Cardiac fibroblast (primary cell): ENCODE measurements around the gene ATP1A2.

Experiments used
- DNase-seq, 2 donors: peaks; one replicate each; pipeline versions ENCODE4 v3.0.0 to v3.0.0-alpha.2; 2010; ENCODE audit warnings: low read depth in 2 of 2
- H3K4me3 ChIP-seq, 2 donors: replicated peaks in 1 of 2; 1 replicate in 1 of 2; 2 replicates in 1 of 2; pipeline ENCODE4 v1.5.1; 2011; ENCODE audit warnings: low read depth in 2 of 2, low read length in 2 of 2, mild to moderate bottlenecking in 2 of 2, moderate library complexity in 1 of 2
- TF ChIP-seq, protein P1 (sequence below): IDR thresholded peaks from one replicate; pipeline ENCODE4 v1.5.1; 2011; ENCODE audit warnings: low read depth, mild to moderate bottlenecking, low read length, inconsistent platforms

ATP1A2 gene

DNA sequence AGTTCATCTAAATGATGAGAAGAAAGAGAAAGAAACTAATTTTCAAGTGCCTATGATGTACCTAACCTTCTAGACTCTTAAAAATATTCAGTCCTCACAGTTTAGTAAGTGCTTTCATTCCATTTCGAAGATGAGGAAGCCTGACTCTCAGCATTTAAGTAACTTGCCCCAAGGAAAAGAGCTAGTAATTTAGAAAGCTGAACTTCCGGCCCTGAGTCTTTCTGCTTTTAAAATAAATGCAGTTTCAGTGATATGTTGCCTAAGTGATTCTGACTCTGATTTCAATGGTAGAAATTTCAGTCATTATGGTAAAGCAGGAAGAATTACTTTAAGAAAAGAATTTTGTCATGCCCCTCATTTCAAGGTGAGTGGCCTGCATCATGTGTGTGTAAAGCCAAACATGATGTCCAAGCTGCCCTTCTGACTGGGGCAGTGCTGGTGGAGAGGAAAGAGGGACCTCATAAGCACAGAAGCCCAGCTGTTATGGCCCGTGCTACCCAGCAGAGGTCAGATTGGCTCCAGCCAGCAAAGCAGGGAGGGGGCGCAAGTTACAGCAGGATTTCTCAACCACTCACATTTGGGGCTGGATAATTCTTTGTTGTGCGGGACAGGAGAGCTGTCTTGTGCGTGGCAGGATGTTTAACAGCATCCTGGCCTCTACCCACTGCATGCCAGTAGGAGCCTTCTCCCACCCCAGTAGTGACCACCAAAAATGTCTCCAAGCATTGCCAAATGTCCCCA lies 46.6 kb downstream of the ATP1A2 start:
- peak; percentile 13 to 38 for DNase-seq
- no peak overlapping the region for H3K4me3 ChIP-seq
- TF ChIP-seq, protein P1, sequence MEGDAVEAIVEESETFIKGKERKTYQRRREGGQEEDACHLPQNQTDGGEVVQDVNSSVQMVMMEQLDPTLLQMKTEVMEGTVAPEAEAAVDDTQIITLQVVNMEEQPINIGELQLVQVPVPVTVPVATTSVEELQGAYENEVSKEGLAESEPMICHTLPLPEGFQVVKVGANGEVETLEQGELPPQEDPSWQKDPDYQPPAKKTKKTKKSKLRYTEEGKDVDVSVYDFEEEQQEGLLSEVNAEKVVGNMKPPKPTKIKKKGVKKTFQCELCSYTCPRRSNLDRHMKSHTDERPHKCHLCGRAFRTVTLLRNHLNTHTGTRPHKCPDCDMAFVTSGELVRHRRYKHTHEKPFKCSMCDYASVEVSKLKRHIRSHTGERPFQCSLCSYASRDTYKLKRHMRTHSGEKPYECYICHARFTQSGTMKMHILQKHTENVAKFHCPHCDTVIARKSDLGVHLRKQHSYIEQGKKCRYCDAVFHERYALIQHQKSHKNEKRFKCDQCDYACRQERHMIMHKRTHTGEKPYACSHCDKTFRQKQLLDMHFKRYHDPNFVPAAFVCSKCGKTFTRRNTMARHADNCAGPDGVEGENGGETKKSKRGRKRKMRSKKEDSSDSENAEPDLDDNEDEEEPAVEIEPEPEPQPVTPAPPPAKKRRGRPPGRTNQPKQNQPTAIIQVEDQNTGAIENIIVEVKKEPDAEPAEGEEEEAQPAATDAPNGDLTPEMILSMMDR, result peak; percentile 41

DNA sequence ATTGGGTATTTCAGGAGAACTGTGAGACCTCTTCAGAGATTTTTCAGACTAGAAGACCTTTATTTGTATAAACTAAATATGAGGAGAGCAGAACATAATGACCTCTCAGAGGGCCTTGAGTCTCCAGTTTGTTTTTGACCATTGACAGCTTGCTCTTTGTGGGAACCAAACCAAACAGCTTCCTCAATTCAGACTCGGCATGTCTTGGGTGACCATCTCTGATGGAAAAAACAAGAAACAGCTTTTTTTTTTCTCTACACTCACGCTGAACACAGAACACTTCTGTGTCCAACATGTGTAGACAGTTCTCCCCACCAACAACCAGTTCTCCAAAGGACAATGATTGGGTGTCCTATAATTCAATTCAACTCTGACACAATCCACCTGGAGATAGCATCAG lies 47.4 kb downstream of the ATP1A2 start:
- no peak for DNase-seq
- TF ChIP-seq, protein P1, result no peak
- H3K4me3 ChIP-seq, result no peak overlapping the region

DNA sequence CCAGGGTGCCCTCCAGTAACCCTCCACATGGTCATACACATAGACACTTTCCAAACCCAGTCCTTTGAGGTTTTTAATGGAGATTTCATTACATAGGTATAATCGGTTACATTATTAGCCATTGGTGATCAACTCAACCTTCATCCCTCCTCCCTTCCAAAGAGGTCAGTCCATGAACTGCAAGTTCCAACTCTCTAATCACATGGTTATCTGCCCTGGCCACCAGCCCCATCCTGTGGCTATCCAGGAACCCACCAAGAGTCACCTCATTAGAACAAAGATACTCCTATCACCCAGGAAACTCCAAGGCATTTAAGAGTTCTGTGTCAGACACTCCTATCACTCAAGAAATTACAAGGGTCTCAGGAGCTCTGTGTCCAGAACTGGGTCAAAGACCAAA lies 48.1 kb downstream of the ATP1A2 start:
- TF ChIP-seq, protein P1, result peak; percentile 17
- peak in 1 of 2 donors; percentile 22 for DNase-seq
- no peak overlapping the region for H3K4me3 ChIP-seq

DNA sequence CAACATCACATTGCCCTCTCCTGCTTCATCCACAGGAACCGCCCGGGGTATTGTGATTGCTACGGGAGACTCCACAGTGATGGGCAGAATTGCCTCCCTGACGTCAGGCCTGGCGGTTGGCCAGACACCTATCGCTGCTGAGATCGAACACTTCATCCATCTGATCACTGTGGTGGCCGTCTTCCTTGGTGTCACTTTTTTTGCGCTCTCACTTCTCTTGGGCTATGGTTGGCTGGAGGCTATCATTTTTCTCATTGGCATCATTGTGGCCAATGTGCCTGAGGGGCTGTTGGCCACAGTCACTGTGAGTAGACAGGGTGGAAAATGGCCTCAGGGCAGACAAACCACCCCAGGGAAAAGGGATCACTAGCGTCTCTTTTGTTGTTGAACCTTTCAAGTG lies 48.6 kb downstream of the ATP1A2 start:
- TF ChIP-seq, protein P1, result no peak

DNA sequence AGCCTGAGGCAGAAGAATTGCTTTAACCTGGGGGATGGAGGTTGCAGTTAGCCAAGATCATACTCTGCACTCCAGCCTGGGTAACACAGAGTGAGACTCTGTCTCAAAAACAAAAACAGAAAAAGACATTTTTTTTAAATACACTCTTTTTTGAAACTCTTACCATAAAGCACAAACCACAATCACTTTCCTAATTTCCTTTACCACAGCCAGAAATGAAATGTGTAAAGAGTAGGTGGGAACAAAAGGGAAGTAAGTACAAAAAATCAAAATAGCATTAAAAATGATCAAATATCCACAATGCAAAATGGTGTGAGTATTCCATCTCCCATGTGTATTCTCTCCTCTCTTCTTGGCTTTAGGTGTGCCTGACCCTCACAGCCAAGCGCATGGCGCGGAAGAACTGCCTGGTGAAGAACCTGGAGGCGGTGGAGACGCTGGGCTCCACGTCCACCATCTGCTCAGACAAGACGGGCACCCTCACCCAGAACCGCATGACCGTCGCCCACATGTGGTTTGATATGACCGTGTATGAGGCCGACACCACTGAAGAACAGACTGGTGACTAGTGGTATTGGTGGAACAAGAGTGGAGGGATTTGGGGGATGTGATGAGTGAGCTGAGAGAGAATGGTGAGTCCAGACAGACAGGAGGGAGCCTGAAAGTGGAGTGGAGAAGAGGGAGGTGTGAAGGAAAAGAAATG lies 50.8 kb downstream of the ATP1A2 start:
- H3K4me3 ChIP-seq, result no peak overlapping the region
- TF ChIP-seq, protein P1, result no peak
- DNase-seq, result no peak

More for the DNA sequence above, 48.6 kb downstream of the ATP1A2 start:
- no peak overlapping the region for H3K4me3 ChIP-seq
- no peak for DNase-seq

DNA sequence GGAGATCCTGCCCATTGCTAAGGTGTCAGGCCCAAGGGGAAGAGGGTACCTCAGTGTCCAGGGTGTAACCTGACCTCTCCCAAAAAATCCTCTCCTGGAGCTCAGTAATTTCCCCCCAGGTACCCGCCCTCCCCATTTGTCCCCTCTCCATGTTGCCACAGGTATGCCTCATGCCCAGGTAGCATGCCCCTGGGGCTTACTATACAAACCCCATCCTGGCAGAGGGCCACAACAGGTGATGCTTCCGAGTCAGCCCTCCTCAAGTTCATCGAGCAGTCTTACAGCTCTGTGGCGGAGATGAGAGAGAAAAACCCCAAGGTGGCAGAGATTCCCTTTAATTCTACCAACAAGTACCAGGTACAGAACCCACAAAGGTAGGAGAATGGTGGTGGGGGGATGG lies 51.5 kb downstream of the ATP1A2 start:
- no peak overlapping the region for H3K4me3 ChIP-seq
- no peak for DNase-seq
- TF ChIP-seq, protein P1, result no peak
